ENCODE results near the gene REXO4. TPM values are rescaled to one million over a fixed set of nuclear protein-coding genes. Genes with fewer than 3 reads are reported as not detected.

REXO4 gene
- total RNA-seq, 2 experiments from 2014 or later = 35.7 to 45.5 TPM

DNA sequence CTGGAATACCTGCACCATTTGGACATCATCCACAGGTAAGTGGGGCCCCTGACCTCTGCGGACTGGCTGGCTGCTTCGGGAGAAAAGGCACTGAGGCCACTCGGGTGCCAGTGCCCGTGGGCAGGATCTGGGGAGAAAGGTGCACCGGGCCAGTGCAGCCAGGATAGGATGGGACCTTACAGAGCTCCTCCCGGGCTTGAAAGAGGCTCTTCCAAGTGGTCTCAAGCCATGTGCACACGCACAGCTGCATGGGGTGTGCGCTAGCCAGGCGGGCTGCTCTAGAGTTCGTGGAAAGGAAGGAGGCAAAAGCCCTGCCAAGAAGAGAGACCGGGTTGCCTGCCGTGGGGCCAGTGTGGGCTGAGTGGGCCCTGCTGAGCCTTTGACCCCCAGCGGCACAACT is 28.2 kb downstream of the REXO4 start:
- no peaks in the 10 kb centered on the region for H3K79me2 ChIP-seq (ENCODE audit: insufficient read depth, low read depth, low read length)
- no peaks in the 10 kb centered on the region for H4K20me1 ChIP-seq (ENCODE audit: insufficient read depth, low read length)
- no peaks in the 10 kb centered on the region for H3K36me3 ChIP-seq (ENCODE audit: insufficient read depth, low read length)
- H3K27ac ChIP-seq (ENCODE audit: low read depth, low read length, poor library complexity, severe bottlenecking) = no peak overlapping the region
- H3K4me3 ChIP-seq (ENCODE audit: low read depth, low read length, poor library complexity, severe bottlenecking) = no peak overlapping the region
- no peaks in the 10 kb centered on the region for H3K9me3 ChIP-seq (ENCODE audit: low read length)
- ChIA-PET POLR2A (no interaction called here), CTCF (ENCODE audit: unreplicated experiment) (no interaction called here)
- no peaks in the 10 kb centered on the region for H3K9me2 ChIP-seq (ENCODE audit: insufficient read depth, low read length)
- DNase-seq (ENCODE audit: low spot score) = no peak
- no peak overlapping the region for H3K4me2 ChIP-seq (ENCODE audit: low read length)
- TF ChIP-seq EZH2phosphoT487 (IDR thresholded peaks at IDR 0.05; ENCODE audit: borderline replicate concordance, low read depth, low read length) = no peak
- TF ChIP-seq, protein P1, sequence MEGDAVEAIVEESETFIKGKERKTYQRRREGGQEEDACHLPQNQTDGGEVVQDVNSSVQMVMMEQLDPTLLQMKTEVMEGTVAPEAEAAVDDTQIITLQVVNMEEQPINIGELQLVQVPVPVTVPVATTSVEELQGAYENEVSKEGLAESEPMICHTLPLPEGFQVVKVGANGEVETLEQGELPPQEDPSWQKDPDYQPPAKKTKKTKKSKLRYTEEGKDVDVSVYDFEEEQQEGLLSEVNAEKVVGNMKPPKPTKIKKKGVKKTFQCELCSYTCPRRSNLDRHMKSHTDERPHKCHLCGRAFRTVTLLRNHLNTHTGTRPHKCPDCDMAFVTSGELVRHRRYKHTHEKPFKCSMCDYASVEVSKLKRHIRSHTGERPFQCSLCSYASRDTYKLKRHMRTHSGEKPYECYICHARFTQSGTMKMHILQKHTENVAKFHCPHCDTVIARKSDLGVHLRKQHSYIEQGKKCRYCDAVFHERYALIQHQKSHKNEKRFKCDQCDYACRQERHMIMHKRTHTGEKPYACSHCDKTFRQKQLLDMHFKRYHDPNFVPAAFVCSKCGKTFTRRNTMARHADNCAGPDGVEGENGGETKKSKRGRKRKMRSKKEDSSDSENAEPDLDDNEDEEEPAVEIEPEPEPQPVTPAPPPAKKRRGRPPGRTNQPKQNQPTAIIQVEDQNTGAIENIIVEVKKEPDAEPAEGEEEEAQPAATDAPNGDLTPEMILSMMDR (conservative IDR thresholded peaks at IDR 0.05; ENCODE audit: low read length) = no peak
- BruUV-seq (replicated peaks) = no TSS peak
- no peak overlapping the region for H2AFZ ChIP-seq (ENCODE audit: low read length)
- intact Hi-C loops (cut with micrococcal nuclease; ENCODE audit: unreplicated experiment) = no loop called here
- no peaks in the 10 kb centered on the region for H3K4me1 ChIP-seq (ENCODE audit: insufficient read depth, low read length, poor library complexity, severe bottlenecking)

GRCh38 chr9:133389025-133389557 is 28.7 kb downstream of the REXO4 start:
- H4K20me1 ChIP-seq (ENCODE audit: insufficient read depth, low read length) = no peaks in the 10 kb centered on the region
- CTCF ChIA-PET (ENCODE audit: unreplicated experiment) = no interaction called here
- intact Hi-C loops (cut with micrococcal nuclease; ENCODE audit: unreplicated experiment) = no loop called here
- no peaks in the 10 kb centered on the region for H3K9me2 ChIP-seq (ENCODE audit: insufficient read depth, low read length)
- no TSS peak for BruUV-seq (replicated peaks)
- no peak for TF ChIP-seq EZH2phosphoT487 (IDR thresholded peaks at IDR 0.05; ENCODE audit: borderline replicate concordance, low read depth, low read length)
- TF ChIP-seq, protein P1 (conservative IDR thresholded peaks at IDR 0.05; ENCODE audit: low read length) = no peak
- H3K9me3 ChIP-seq (ENCODE audit: low read length) = no peaks in the 10 kb centered on the region
- H3K36me3 ChIP-seq (ENCODE audit: insufficient read depth, low read length) = no peaks in the 10 kb centered on the region
- POLR2A ChIA-PET = no interaction called here
- H3K4me3 ChIP-seq (ENCODE audit: low read depth, low read length, poor library complexity, severe bottlenecking) = no peak overlapping the region
- H3K4me2 ChIP-seq (ENCODE audit: low read length) = no peak overlapping the region
- no peak overlapping the region for H2AFZ ChIP-seq (ENCODE audit: low read length)
- no peaks in the 10 kb centered on the region for H3K79me2 ChIP-seq (ENCODE audit: insufficient read depth, low read depth, low read length)
- no peaks in the 10 kb centered on the region for H3K4me1 ChIP-seq (ENCODE audit: insufficient read depth, low read length, poor library complexity, severe bottlenecking)
- no peak overlapping the region for H3K27ac ChIP-seq (ENCODE audit: low read depth, low read length, poor library complexity, severe bottlenecking)
- no peak for DNase-seq (ENCODE audit: low spot score)

GRCh38 chr9:133387680-133388079 is 30.1 kb downstream of the REXO4 start:
- POLR2A ChIA-PET = no interaction called here
- Histone ChIP-seq H3K9me2 (ENCODE audit: insufficient read depth, low read length) (no peaks in the 10 kb centered on the region), H3K4me3 (ENCODE audit: low read depth, low read length, poor library complexity, severe bottlenecking) (no peak overlapping the region), H3K4me2 (ENCODE audit: low read length) (no peak overlapping the region), H3K79me2 (ENCODE audit: insufficient read depth, low read depth, low read length) (no peaks in the 10 kb centered on the region), H2AFZ (ENCODE audit: low read length) (no peak overlapping the region), H3K4me1 (ENCODE audit: insufficient read depth, low read length, poor library complexity, severe bottlenecking) (no peaks in the 10 kb centered on the region), H3K9me3 (ENCODE audit: low read length) (0 out of 2 replicates have a peak, but pooled peaks cover 6% of the 10 kb centered on the region), H4K20me1 (ENCODE audit: insufficient read depth, low read length) (no peaks in the 10 kb centered on the region), H3K36me3 (ENCODE audit: insufficient read depth, low read length) (no peaks in the 10 kb centered on the region), H3K27ac (ENCODE audit: low read depth, low read length, poor library complexity, severe bottlenecking) (no peak overlapping the region)
- CTCF ChIA-PET (ENCODE audit: unreplicated experiment) = no interaction called here
- no TSS peak for BruUV-seq (replicated peaks)
- TF ChIP-seq, protein P1 (conservative IDR thresholded peaks at IDR 0.05; ENCODE audit: low read length) = no peak
- TF ChIP-seq EZH2phosphoT487 (IDR thresholded peaks at IDR 0.05; ENCODE audit: borderline replicate concordance, low read depth, low read length) = no peak
- intact Hi-C loops (cut with micrococcal nuclease; ENCODE audit: unreplicated experiment) = no loop called here
- no peak for DNase-seq (ENCODE audit: low spot score)
